Activated CD8-positive, alpha-beta memory T cell treated with anti-CD3 and anti-CD28 coated beads for 36 hours (primary cell): ENCODE data around the gene MRNIP. TPM values are rescaled to one million over a fixed set of nuclear protein-coding genes. Genes with fewer than 3 reads are reported as not detected.
"Not testable (repeated sequence)": the region's sequence is repeated elsewhere in the genome, so short reads cannot be mapped to it uniquely, and the experiment has no call there.

Experiments used
- CTCF ChIA-PET: fragments of 350-600 bp; sonication (Branson Sonifier 250); formaldehyde crosslinking; loops from one replicate; lab custom pipeline; 2021; ENCODE audit warnings: antibody characterized with exemption; lab: Charles Lee
- POLR2A ChIA-PET: fragments of 350-600 bp; sonication (Branson Sonifier 250); formaldehyde crosslinking; loops from one replicate; lab custom pipeline; 2021; ENCODE audit warnings: antibody characterized with exemption; lab: Charles Lee
- total RNA-seq, 2 experiments: library from RNA; stranded (reverse); gene quantifications; one replicate each; pipeline ENCODE4 v1.2.3, GENCODE V29; 2021

The MRNIP gene
- total RNA-seq, 2 experiments from 2014 or later, result 17.7 to 21.2 TPM

GRCh38 chr5:179862296-179862695 lies 3.7 kb upstream of the MRNIP start:
- CTCF ChIA-PET, result interaction anchor here (0.5 to 1.0 kb wide), 2 partner anchors 60 to 430 kb away, joined by 3 read pairs; no protein-coding TSS in a partner anchor
- POLR2A ChIA-PET, result interaction anchor here (0.6 kb wide), 1 partner anchor 42 kb away, joined by 3 read pairs; no protein-coding TSS in a partner anchor

GRCh38 chr5:179860301-179860700 lies 1.7 kb upstream of the MRNIP start:
- CTCF ChIA-PET, result interaction anchor here (1.3 kb wide), 1 partner anchor 58 kb away, joined by 4 read pairs; no protein-coding TSS in a partner anchor

GRCh38 chr5:179858241-179858585 lies 404 bp downstream of the MRNIP start:
- ChIA-PET CTCF (interaction anchor here (1.5 to 1.7 kb wide), 2 partner anchors 49 to 56 kb away, joined by 4 to 5 read pairs; no protein-coding TSS in a partner anchor), POLR2A (interaction anchor here (0.6 kb wide), 1 partner anchor 102 kb away, joined by 3 read pairs; no protein-coding TSS in a partner anchor)

More at GRCh38 chr5:179860301-179860700, 1.7 kb upstream of the MRNIP start:
- POLR2A ChIA-PET, result no interaction called here

- ChIA-PET CTCF (interaction anchor here (1.4 kb wide), 1 partner anchor 52 kb away, joined by 3 read pairs; no protein-coding TSS in a partner anchor), POLR2A (no interaction called here)
These were observed 4.3 kb downstream of the MRNIP start for GRCh38 chr5:179854356-179854755.

GRCh38 chr5:179852993-179853547 lies 5.5 kb downstream of the MRNIP start:
- ChIA-PET CTCF (interaction anchor here (1.1 kb wide), 1 partner anchor 24 kb away, joined by 3 read pairs; no protein-coding TSS in a partner anchor), POLR2A (no interaction called here)

- ChIA-PET POLR2A (no interaction called here), CTCF (interaction anchor here (1.0 kb wide), 1 partner anchor 79 kb away, joined by 3 read pairs; no protein-coding TSS in a partner anchor)
These were observed 17.0 kb downstream of the MRNIP start for GRCh38 chr5:179841621-179842020.

GRCh38 chr5:179840766-179841165 lies 17.9 kb downstream of the MRNIP start:
- ChIA-PET POLR2A (no interaction called here), CTCF (interaction anchor here (1.0 kb wide), 1 partner anchor 78 kb away, joined by 3 read pairs; no protein-coding TSS in a partner anchor)

GRCh38 chr5:179840321-179840720 lies 18.3 kb downstream of the MRNIP start:
- CTCF ChIA-PET, result interaction anchor here (1.0 kb wide), 1 partner anchor 78 kb away, joined by 3 read pairs; no protein-coding TSS in a partner anchor
- POLR2A ChIA-PET, result no interaction called here

- POLR2A ChIA-PET, result no interaction called here
- CTCF ChIA-PET, result no interaction called here
These were observed 19.0 kb downstream of the MRNIP start for GRCh38 chr5:179839328-179840256.

- CTCF ChIA-PET, result interaction anchor here (0.6 to 1.5 kb wide), 3 partner anchors 36 to 968 kb away, joined by 4 read pairs; no protein-coding TSS in a partner anchor
- POLR2A ChIA-PET, result no interaction called here
These were observed 21.3 kb downstream of the MRNIP start for GRCh38 chr5:179837076-179838011.

GRCh38 chr5:179836225-179837019 lies 22.2 kb downstream of the MRNIP start:
- POLR2A ChIA-PET, result no interaction called here

GRCh38 chr5:179834871-179835270 lies 23.7 kb downstream of the MRNIP start:
- POLR2A ChIA-PET, CTCF ChIA-PET: not testable (repeated sequence)

More at GRCh38 chr5:179836225-179837019, 22.2 kb downstream of the MRNIP start:
- CTCF ChIA-PET, result interaction anchor here (1.3 to 1.5 kb wide), 2 partner anchors 35 to 39 kb away, joined by 4 read pairs; no protein-coding TSS in a partner anchor

- ChIA-PET POLR2A (no interaction called here), CTCF (interaction anchor here (1.0 kb wide), 1 partner anchor 19 kb away, joined by 6 read pairs; no protein-coding TSS in a partner anchor)
These were observed 24.5 kb downstream of the MRNIP start for GRCh38 chr5:179834120-179834519.

GRCh38 chr5:179833709-179834070 lies 24.9 kb downstream of the MRNIP start:
- CTCF ChIA-PET, result interaction anchor here (0.5 to 1.0 kb wide), 2 partner anchors 18 to 1670 kb away, joined by 3 to 6 read pairs; no protein-coding TSS in a partner anchor
- POLR2A ChIA-PET, result interaction anchor here (1.0 kb wide), 1 partner anchor 20 kb away, joined by 3 read pairs; no protein-coding TSS in a partner anchor

- POLR2A ChIA-PET, result interaction anchor here (1.0 kb wide), 1 partner anchor 20 kb away, joined by 3 read pairs; no protein-coding TSS in a partner anchor
- CTCF ChIA-PET, result interaction anchor here (0.5 to 1.0 kb wide), 2 partner anchors 18 to 1670 kb away, joined by 3 to 6 read pairs; no protein-coding TSS in a partner anchor
These were observed 25.4 kb downstream of the MRNIP start for GRCh38 chr5:179833056-179833708.

- ChIA-PET POLR2A (interaction anchor here (0.7 kb wide), 1 partner anchor 100 kb away, joined by 3 read pairs; no protein-coding TSS in a partner anchor), CTCF (interaction anchor here (0.6 kb wide), 2 partner anchors 23 to 160 kb away, joined by 4 to 5 read pairs; no protein-coding TSS in a partner anchor)
These were observed 26.4 kb downstream of the MRNIP start for GRCh38 chr5:179832039-179832745.
